Middle frontal gyrus (tissue), 1 donor: ENCODE results near the gene NMT2.

Experiments
- DNase-seq: peaks from one replicate; pipeline ENCODE4 v3.0.0-alpha.2; 2015; ENCODE audit warnings: low spot score; ENCODE audit errors: extremely low spot score

NMT2 gene

DNA sequence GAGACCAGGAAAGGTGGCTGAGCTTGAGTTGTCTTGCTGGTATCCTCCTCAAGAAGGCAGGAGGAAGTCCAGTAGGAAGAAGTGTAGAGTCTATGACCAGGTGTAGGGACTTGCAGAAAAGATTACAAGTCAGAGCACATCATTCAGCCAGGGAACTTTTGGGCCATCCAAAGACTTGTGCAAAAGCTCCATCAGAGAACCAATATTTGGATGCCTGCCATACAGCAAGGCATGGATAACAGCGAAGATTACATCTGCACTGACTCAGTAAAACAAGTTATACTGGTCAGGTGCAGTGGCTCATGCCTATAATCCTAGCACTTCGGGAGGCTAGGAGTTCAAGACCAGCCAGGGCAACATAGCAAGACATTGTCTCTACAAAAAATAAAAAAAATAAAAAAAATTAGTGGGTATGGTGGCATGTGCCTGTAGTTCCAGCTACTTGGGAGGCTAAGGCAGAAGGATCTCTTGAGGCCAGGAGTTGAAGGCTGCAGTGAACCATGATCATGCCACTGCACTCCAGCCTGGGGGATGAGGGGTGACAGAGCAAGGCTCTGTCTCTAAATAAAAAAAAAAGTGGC lies 13.2 kb upstream of the NMT2 start:
- no peak for DNase-seq

DNA sequence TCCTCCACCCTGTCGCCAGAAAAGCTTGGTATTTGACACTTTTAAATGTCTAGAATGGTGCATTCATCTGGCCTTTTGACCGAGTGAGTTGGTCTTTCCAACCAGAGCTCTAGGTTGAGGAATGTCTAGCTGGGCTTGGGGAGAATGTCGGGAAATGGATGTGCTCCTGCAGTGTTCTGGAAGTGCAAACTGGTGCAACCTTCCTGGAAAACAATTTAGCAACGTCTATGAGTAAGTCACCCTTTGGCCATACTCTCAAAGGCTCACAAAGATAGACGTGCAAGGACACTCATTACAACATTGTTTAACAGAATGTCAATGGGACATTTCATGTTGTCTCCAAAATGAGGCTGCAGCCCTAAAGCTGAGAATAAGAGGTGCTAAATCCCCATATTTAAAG lies 12.2 kb upstream of the NMT2 start:
- no peak for DNase-seq

DNA sequence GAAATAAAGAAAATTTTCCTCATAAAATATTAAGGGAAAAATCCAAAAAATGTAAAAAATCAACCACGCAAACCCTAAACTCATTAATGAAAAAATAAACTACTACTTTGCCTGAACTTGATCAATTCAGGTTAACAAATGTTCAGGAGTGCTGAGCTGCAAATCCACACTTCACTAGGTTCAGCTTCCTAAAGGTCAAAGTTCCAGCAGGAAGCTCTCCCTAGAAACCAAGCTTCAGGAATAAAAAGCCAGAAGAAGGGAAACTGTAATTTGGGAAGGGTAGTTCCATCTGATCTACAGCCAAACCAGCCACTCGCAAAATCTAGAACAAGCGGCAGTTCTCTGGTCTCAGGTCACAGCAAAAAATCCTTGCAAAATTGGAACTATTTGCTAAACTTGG lies 7.8 kb upstream of the NMT2 start:
- no peak for DNase-seq

DNA sequence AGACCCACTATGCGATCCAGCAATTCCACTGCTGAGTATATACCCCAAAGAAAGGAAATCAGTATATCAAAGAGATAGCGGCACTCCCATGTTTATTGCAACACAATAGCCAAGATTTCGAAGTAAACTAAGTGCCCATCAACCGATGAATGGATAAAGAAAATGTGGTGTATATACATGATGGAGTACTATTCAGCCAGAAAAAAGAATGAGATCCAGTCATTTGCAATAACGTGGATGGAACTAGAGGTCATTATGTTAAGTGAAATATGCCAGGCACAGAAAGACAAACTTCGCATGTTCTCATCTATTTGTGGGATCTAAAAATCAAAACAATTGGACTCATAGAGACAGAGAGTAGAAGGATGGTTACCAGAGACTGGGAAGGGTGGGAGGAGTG lies 7.1 kb upstream of the NMT2 start:
- no peak for DNase-seq

DNA sequence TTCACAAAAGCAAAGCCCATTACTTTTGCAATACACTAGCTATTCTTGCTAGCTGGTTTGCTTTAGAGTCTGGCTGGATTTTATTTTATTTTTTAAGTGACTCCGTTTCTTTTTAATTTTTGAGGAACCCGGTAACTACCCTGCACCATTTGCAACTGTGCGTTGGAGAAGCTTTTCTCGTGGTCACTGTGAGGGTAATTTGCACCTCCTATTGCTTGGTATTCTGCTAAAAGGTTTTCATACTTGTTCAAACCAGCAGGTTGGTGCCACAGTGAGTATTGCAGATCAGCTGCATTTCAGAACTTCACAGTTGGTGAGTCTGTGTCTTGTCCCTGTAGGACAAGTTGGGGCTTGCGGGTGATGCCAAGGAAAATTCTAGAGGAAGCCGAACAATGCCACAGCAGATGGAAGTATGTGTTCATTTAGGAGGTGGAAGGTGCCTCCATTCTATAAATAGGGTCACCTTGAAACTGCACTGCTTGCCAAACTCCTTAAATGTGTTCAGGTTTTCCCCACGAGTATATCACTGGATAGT lies 3.9 kb upstream of the NMT2 start:
- DNase-seq, result no peak

DNA sequence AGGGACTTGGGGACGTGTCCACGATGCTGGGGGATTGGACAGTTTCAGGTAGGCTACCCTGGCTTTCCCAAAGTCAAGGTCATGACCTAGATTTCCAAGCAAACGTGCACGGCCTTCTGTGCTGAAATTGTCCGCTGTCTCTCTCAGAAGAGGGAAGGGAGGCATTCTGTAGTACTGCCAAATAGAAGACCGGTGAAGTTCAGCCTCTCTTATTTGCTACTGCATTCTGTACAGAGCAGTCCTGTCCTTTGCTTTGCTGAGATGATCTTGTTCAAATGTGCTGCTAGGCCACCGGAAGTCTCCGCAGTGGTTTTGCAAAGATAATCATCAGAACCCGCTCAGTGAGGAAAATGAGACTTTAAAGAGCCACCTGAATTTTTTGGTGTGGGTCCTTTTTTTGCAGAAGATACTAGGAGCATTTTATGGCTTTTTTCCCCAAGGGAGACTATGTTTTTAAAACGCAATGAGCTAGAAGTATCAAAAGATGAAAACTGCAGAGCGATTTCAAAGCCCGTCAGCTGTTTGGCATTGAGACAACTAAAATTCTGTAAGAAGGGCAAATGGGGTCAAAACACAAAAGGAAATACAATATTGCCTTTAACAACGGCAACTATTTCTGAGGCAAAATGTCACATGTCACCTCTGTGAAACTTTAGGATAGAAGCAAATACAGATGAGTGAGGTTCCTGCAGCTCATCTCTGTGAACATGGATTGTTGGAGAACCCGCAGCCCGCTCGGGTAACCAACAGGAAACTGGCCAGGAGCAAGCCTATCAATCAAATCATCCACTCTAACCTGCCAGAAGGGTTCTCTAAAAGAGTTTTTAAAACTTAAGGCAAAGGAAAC lies 1.3 kb upstream of the NMT2 start:
- no peak for DNase-seq

DNA sequence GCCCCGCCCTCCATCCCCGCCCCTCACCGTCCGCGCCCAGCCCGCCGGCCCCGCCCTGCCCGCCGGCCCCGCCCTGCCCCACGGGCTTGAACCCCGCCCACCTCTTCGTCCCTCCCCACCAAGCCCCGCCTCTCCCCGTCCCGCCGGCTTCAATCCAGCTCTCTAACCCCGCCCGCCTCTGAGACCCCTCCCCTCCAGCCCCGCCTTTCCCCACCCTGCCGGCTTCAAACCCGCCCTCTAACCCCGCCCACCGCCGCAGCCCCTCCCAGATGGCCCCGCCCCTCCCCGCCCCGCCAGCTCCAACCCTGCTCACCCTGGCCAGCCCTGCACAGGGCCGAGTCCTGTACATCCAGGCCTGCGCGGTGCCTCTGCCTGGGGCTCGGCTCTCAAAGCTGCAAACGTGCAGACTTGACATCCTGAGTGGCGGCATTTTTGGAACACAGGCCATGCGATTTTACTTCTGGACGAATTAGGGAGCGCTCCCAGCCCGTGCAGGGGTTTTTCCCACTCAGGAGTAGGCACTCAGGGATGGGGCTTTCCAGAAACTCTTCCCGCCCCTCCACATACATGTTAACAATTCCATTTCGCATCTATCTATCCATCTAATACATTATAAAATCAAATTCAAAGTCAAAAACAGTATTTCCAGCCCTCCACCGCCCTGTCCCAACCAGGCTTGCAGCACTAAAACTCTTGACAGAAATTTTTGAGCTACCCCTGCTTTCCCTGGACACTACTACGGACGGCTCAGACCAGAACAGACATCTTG lies 477 bp upstream of the NMT2 start:
- peak; percentile 76 for DNase-seq

DNA sequence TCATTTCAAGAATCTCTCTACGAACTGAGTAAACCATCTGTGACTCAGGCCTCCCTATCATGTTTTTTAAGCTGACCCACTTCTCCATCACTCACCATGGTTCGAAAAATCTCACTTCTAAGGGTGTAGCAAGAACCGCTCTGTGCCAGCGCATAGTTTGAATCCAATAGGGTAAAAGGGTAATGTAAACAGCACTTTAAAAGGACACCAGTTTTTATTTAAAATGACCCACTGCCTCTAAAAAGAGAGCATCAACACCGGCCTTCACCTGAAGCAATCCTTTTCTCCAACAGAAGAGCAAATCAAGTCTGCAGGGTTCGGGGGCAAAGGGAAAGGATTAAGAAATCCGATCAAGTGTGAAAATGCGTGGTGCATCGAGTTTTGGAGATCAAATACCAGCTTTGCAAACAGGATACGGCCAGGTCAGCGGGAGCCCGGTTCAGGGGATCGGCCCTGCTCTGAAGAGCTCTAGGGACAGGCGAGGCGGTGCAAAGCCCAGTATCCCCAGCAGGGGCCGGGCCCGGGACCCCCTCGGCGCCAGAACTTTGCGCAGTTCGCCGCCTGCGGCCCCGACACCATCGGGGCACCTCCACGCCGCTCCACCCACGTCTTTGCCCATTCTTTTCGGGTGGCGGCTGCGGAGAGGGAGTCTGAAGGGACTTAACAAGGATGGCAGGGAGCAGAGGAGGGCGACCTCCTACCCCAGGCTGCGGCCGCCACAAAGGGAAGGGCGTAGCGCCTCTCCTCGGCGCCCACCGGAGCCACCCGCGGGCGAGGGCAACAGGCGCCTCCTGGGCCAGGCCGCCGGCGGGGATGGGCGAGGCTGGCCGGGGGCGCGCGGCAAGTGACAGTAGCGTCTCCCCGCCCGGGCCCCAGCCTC lies 842 bp downstream of the NMT2 start:
- no peak for DNase-seq

DNA sequence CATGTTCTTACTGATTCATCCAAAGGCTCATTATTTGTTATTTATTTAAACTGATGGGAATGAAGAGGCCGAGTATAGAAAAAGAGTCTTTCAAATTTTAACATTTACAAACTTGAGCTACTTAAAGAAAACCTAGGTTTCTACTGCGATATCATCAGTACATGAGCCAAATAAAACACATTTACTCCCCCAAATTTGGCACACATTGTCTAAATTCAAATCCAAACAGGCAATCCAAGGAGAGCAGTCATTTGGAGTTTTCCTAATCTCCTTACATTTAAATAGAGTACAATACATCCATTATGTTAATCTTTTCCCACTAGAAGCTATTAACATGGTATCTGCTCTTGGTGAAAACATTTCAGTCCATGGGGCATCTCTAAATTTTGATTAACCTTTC lies 2.2 kb downstream of the NMT2 start:
- DNase-seq, result no peak

DNA sequence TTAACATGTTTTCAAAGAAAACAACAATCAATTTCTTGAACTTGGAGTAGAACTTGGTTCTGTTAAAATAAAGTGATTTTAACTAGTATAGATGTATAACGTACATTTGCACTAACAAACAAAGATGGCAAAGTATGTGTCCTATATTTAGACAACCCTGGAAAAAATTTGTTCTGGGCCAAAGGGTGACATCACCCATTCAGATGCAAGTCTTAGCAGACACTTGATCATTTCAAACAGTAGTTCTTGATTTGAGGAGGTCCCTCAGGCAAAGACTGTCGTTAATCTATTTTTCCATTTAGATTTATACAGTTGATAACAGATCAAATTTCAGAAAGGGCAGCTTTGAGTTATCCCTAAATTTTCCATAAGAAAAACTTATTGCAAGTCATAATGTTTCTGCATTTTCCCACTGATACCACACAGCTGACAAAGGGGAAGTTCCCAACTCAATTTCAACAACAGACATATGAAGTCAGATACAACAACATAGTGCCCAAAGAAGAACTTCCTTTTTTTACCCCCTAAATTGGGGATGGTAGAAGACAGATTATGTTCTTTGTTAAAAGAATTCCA lies 5.2 kb downstream of the NMT2 start:
- DNase-seq, result no peak

DNA sequence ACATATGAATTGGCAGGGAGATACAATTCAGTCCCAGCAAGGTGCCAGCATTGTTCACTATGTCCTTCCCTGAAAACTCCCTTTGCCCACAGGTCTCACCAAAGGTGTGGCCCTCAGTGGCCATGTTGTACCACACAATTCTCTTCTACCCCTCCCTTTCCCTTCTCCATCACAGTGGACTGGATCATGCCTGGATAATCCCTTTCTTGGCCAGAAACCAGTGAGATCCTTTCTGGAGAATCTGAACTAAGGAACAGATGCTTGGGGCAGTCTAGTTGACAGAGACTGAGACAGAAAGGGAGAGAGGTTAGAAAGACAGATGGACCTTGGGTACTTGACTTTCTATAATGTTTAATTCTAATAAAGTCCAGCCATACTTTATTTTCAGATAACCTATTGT lies 9.5 kb downstream of the NMT2 start:
- no peak for DNase-seq

DNA sequence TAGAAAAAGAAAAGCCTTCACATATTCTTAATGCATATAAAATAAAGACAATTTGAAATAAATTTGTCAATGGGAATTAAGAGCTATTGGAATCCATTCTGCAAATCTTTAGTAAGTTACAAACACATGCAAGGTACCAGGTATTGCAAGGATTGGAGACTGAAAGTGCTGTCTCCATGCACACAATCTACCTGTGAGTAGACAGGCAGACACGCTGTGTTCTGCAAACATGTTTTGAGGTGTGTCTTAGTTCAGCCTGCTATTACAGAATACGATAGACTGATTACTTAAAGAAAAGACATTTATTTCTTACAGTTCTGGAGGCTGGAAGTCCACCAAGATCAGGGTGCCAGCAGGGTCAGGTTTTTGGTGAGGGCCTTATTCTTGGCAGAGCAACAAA lies 10.0 kb downstream of the NMT2 start:
- DNase-seq, result no peak

DNA sequence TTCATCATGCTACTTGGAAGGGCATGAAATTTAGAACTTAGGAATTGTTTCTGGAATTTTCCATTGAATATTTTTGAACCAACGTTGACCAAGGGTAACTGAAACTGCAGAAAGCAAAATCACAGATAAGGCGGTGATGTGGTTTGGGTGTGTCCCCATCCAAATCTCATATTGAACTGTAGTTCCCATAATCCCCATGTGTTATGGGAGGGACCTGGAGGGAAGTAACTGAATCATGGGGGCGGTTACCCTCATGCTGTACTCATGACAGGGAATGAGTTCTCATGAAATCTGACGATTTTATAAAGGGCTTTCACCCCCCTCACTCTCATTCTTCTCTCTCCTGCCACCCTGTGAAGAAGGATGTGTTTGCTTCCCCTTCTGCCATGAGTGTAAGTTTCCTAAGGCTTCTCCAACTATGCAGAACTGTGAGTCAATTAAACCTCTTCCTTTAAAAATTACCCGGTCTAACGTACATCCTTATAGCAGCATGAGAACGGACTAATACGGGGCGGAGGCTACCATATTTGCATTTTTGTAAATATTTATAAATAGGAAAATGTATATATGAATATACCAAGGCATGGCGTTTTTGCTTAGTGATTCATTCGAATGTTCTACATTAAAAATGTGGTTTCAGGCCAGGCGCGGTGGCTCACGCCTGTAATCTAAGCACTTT lies 12.4 kb downstream of the NMT2 start:
- no peak for DNase-seq

DNA sequence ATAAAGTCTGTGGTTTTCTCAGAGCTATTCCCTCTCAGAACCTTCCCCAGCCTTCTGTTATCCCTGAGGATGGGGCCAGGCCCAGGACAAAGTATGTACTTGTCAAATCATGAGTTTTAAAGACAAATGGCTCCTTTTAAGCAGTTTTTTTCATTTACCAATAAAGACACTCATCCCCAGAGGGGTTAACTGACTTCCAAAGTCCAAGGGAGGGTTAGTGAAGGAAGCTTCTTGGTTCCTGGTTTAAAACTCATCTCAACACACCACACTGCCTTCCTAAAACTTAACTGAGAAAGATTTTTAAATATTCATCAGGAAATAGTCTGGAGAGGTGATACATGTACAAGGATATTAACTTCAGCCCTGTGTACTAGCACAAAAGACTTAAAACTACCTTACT lies 15.9 kb downstream of the NMT2 start:
- DNase-seq, result no peak

DNA sequence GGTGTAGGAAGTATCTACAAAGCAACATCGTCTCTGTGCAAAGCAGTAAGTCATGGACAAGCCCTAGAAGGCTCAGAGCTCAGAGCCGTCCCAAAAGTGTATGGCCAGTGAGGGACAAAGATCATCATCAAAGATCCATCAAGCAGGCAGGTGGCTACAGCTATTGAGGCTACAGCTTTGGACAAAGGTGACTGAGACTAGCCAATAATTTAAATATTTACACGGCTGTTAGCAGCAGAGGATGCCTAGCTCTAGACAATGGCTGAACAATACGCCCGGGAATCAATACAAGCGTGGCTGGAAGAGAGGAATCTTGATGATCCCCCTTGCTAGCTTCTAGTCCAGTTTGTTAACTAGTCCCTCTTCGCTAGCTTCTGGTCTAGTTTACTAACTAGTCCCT lies 17.9 kb downstream of the NMT2 start:
- DNase-seq, result no peak

DNA sequence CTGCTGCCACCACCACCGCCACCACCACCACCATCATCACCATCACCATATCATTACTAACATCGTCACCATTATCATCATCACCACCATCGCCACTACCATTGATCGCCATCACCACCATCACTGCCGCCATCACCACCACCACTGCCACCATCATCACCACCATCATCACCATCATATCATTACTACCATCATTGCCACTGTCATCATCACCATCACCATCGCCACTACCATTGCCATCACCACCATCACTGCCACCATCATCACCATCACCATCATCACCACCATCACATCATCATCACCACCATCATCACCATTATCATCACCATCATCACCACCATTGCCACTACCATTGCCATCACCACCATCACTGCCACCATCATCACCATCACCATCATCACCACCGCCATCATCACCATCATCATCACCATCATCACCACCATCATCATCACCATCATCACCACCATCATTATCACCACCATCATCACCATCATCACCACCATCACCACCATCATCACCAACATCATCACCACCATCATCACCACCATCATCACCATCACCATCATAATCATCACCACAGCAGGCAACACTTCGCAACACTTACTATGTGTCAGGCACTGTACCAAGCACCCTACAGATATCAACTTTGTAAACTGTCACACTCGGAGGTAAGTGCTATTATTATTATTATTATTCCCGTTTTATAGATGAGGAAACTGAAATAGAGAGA lies 19.3 kb downstream of the NMT2 start:
- no peak for DNase-seq

DNA sequence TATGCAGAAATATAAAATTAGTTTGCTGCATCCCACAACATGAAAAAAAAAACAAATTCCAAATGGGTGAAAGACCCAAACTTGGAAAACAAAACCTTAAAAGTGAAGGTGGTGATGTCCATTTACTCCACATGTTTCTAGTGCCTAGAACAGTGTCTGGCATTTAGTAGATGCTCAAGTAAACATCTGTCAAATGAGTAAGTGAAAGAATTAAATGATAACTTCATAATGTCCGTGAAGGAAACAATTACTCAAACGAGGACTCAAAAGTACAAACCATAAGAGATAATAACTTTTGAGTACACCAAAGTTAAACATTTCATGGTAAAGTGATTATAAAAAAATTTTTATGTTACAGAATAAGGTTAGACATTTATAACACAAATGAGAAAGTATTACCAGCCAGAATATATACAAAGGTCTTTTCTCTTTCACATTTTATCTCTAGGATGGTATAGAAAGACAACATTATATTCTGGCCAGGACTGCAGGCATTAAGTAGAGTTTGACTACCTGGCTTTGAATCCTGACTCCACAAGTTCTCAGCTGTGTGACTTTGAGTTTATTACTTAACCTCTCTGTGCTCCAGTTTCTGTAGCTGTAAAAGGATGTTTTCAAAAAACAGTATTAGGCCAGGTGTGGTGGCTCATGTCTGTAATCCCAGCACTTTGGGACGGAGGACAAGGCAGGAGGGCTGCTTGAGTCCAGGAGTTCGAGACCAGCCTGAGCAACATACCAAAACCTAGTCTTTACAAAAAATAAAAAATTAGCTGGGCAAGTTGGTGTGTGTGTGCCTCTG lies 20.7 kb downstream of the NMT2 start:
- no peak for DNase-seq

DNA sequence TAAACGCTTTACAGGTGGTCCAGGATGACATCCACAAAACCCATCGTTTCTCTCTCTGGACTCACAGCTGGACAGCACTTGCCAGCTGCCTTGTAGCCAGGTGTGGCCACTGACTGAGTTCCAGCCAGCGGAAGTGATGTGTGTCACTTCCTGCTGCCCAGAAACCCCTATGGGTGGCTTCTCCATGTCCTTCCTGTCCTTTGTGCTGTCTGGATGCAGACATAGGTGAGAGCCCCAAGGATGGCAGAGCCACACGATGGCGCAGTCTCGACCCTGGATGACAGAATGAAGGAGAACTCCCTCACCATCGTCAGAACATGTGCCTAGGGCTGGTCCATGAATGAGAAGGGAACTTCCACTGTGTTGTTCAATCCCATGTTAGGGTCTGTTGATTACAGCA lies 22.1 kb downstream of the NMT2 start:
- no peak for DNase-seq

DNA sequence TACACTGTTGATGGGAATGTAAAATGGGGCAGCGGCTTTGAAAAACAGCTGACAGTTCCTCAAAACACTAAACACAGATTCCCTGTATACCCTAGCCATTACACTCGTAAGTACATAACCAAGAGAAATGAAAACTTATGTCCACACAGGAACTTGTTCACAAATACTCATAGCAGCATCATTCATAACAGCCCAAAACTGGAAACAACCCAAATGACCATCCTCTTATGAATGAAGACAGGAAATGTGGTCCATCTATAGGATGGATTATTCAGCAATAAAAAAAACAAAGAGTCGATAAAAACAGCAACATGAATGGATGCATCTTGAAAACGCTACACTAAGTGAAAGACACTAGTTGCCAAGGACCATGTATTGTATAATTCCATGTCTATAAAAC lies 23.7 kb downstream of the NMT2 start:
- no peak for DNase-seq
